ENCODE results near the gene NUP98. TPM values are rescaled to one million over a fixed set of nuclear protein-coding genes. Genes with fewer than 3 reads are reported as not detected.

NUP98 gene
- total and polyA plus RNA-seq, 2 donors (not counting 3 experiments of a cell fraction or from before 2014, with no cell fraction given): 92.7 to 169 TPM

GRCh38 chr11:3707176-3707575, 90.2 kb downstream of the NUP98 start:
- ChIA-PET POLR2A (no interaction called here), CTCF (no interaction called here)
- intact Hi-C loops (cut with micrococcal nuclease): no loop called here
- Histone ChIP-seq H4K20me1 (replicated peaks; ENCODE audit: control insufficient read depth, extremely low read depth, insufficient read depth, low read length) (no peaks in the 10 kb centered on the region), H3K36me3 (ENCODE audit: control insufficient read depth in 2 of 2, extremely low read depth in 1 of 2, insufficient read depth in 2 of 2, low read length in 2 of 2) (peaks cover 22 to 29% of the 10 kb centered on the region in 2 experiments), H3K4me3 (replicated peaks in 1 of 3; ENCODE audit: insufficient read depth in 1 of 3, low read depth in 1 of 3, low read length in 3 of 3) (no peak overlapping the region), H3K9me3 (replicated peaks; ENCODE audit: control insufficient read depth, insufficient read depth, low read length) (no peaks in the 10 kb centered on the region), H3K27ac (ENCODE audit: insufficient read depth, low read depth, low read length) (no peak overlapping the region), H3K79me2 (ENCODE audit: control insufficient read depth, insufficient read depth, low read length) (peaks cover 2% of the 10 kb centered on the region), H2AFZ (ENCODE audit: low read depth, low read length) (no peak overlapping the region), H3K9me1 (replicated peaks; ENCODE audit: control insufficient read depth, extremely low read depth, insufficient read depth, low read length) (no peaks in the 10 kb centered on the region), H3K27me3 (ENCODE audit: control insufficient read depth in 2 of 2, insufficient read depth in 2 of 2, low read length in 2 of 2) (no peaks in the 10 kb centered on the region), H3K4me1 (ENCODE audit: control insufficient read depth, extremely low read depth, insufficient read depth, low read length) (no peaks in the 10 kb centered on the region), H3K4me2 (ENCODE audit: insufficient read depth, low read length) (no peak overlapping the region), H3K9ac (replicated peaks; ENCODE audit: extremely low read depth, insufficient read depth, low read length) (no peak overlapping the region)
- DNase-seq (ENCODE audit: low read depth, low spot score): no peak
- BruUV-seq (replicated peaks): no TSS peak
- FAIRE-seq: no peak
- TF ChIP-seq GATA2 (IDR thresholded peaks at IDR 0.05; ENCODE audit: insufficient read depth, insufficient read length, low read depth, low read length) (no peak), JUN (IDR thresholded peaks at IDR 0.05; ENCODE audit: borderline replicate concordance, insufficient read depth, insufficient read length, low read depth) (no peak), MAX (IDR thresholded peaks at IDR 0.05; ENCODE audit: insufficient read depth, insufficient read length) (no peak), EZH2 (IDR thresholded peaks at IDR 0.05; ENCODE audit: borderline replicate concordance, low read depth, low read length, severe bottlenecking) (no peak), POLR2A (IDR thresholded peaks at IDR 0.05; ENCODE audit: low read depth, low read length) (no peak), FOS (IDR thresholded peaks at IDR 0.05; ENCODE audit: borderline replicate concordance, insufficient read depth, low read length) (no peak), POLR2AphosphoS5 (IDR thresholded peaks at IDR 0.05; ENCODE audit: insufficient read depth, low read depth, low read length) (no peak), MYC (IDR thresholded peaks at IDR 0.05; ENCODE audit: low read depth, low read length) (no peak), CTCF (IDR thresholded peaks at IDR 0.05; ENCODE audit: extremely low read depth in 1 of 2, insufficient read depth in 1 of 2, low read depth in 1 of 2, low read length in 2 of 2) (no peak)
- dilution Hi-C loops (cut with MboI; ENCODE audit: extremely low pct_ligation_motif_present, low sequenced_read_pairs): no loop called here

All from endothelial cell of umbilical vein (primary cell).